Muscle layer of colon (tissue), 2 donors: ENCODE measurements around the gene KBTBD12.

Experiments
- H3K27ac ChIP-seq: one replicate; pipeline ENCODE4 v1.7.0; 2013; ENCODE audit warnings: low read depth, mild to moderate bottlenecking, low read length, moderate library complexity
- H3K27me3 ChIP-seq, 2 donors: one replicate each; pipeline ENCODE4 v1.7.0; 2013; ENCODE audit warnings: low read length in 2 of 2, mild to moderate bottlenecking in 2 of 2; ENCODE audit not compliant: insufficient read depth in 2 of 2, control insufficient read depth in 1 of 2
- H3K36me3 ChIP-seq: one replicate; pipeline ENCODE4 v1.7.0; 2013; ENCODE audit warnings: mild to moderate bottlenecking, low read length; ENCODE audit not compliant: insufficient read depth
- H3K4me1 ChIP-seq: one replicate; pipeline ENCODE4 v1.7.0; 2013; ENCODE audit warnings: mild to moderate bottlenecking, low read length; ENCODE audit not compliant: insufficient read depth
- H3K4me3 ChIP-seq, 2 donors: one replicate each; pipeline ENCODE4 v1.7.0; 2013; ENCODE audit warnings: low read length in 2 of 2, low read depth in 1 of 2, mild to moderate bottlenecking in 1 of 2, moderate library complexity in 1 of 2
- H3K9ac ChIP-seq: one replicate; pipeline ENCODE4 v1.7.0; 2013; ENCODE audit warnings: low read length
- H3K9me3 ChIP-seq: one replicate; pipeline ENCODE4 v1.7.0; 2013; ENCODE audit warnings: mild to moderate bottlenecking, low read length
- donor health status: abdominal sarcoma.
- donor health status: Adenocarcinoma of cecum.

KBTBD12 gene

GRCh38 chr3:128004661-128005060 is 89.6 kb downstream of the KBTBD12 start:
- H3K27ac ChIP-seq: no peak overlapping the region

DNA sequence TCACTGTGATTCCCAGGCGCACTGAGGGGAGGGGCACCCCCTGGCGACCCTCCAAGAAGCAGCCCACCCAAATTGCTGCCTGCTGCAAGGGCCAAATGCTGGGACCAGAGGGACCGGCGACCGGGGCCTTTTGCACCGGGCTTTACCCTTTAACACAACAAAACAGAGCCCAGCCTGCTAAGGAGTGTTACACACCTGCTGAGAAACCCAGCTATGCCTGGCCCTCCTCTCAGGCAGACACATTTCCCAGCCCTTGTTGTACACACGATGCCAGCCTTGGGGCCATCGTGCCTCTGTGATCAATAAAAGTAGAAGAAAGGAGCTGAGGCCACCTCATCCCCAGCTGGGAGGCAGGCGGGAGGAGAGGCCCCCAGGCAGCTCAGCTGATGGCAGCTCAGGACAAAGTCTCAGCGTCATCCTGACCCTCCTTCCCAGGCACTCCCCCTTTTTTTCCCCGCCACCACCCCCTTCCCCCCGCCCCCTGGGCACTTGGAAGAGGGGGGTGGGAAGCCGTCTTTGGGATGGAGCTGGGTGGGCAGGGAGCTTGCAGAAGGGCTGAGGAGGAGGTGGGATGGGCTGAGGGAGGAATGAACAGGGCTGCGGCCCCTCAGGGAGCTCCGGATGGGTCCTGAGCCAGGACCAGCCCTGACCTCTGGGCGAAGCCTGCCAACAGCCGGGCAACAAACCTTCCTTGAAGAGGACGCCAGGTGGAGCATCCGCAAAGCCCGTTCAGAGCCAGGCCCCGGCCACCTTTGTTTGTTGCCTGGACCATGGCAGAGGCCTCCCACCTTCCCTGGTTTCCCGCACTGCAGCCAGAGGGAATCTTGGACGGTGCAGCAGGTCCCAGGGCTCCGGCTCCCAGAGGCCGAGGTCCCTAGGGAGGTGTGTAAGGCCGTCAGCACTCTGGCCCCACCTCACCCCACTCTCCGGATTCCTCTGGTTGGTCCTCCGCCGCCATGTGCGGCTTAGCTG is 91.3 kb downstream of the KBTBD12 start:
- Histone ChIP-seq H3K9ac (no peak overlapping the region), H3K27ac (no peak overlapping the region)

More at GRCh38 chr3:128004661-128005060, 89.6 kb downstream of the KBTBD12 start:
- H3K27me3 ChIP-seq: peaks cover 0 to 7% of the 10 kb centered on the region in 2 donors
- H3K4me1 ChIP-seq: no peaks in the 10 kb centered on the region
- H3K36me3 ChIP-seq: no peaks in the 10 kb centered on the region
- no peak overlapping the region for H3K4me3 ChIP-seq
- H3K9ac ChIP-seq: no peak overlapping the region
- H3K9me3 ChIP-seq: no peaks in the 10 kb centered on the region

GRCh38 chr3:128007033-128007424 is 92.0 kb downstream of the KBTBD12 start:
- Histone ChIP-seq H3K4me1 (no peaks in the 10 kb centered on the region), H3K4me3 (no peak overlapping the region), H3K36me3 (no peaks in the 10 kb centered on the region), H3K9me3 (no peaks in the 10 kb centered on the region), H3K9ac (no peak overlapping the region), H3K27ac (no peak overlapping the region), H3K27me3 (peaks cover 0 to 12% of the 10 kb centered on the region in 2 donors)

More for the DNA sequence above, 91.3 kb downstream of the KBTBD12 start:
- peaks cover 0 to 12% of the 10 kb centered on the region in 2 donors for H3K27me3 ChIP-seq
- H3K4me3 ChIP-seq: no peak overlapping the region
- H3K36me3 ChIP-seq: no peaks in the 10 kb centered on the region
- no peaks in the 10 kb centered on the region for H3K4me1 ChIP-seq
- no peaks in the 10 kb centered on the region for H3K9me3 ChIP-seq

- Histone ChIP-seq H3K4me3 (no peak overlapping the region), H3K36me3 (no peaks in the 10 kb centered on the region), H3K9me3 (no peaks in the 10 kb centered on the region), H3K27ac (no peak overlapping the region), H3K4me1 (no peaks in the 10 kb centered on the region), H3K9ac (no peak overlapping the region), H3K27me3 (peaks cover 0 to 12% of the 10 kb centered on the region in 2 donors)
Observed at GRCh38 chr3:128009952-128010846, 95.2 kb downstream of the KBTBD12 start.

DNA sequence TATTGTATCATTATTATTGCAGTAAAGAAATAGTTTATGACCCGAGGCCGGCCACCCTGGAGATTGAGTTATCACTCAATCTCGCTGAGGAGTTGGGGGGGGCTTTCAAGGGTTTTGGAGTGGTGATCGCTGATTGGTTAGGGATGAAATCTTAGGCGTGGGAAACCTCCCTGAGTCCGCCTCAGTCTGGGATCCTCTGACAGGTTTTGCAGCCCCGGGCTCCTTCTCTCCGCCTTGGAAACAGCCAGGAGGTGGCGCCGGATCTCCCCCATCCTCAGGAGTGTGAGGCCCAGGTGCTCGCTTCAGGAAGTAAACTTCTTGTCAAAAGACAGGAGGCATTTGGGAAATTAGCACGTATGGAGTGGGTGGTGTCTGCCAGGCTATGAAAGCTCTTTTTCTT is 96.1 kb downstream of the KBTBD12 start:
- Histone ChIP-seq H3K36me3 (no peaks in the 10 kb centered on the region), H3K27ac (no peak overlapping the region), H3K9ac (no peak overlapping the region), H3K27me3 (peaks cover 0 to 12% of the 10 kb centered on the region in 2 donors), H3K4me1 (no peaks in the 10 kb centered on the region), H3K4me3 (no peak overlapping the region), H3K9me3 (no peaks in the 10 kb centered on the region)

DNA sequence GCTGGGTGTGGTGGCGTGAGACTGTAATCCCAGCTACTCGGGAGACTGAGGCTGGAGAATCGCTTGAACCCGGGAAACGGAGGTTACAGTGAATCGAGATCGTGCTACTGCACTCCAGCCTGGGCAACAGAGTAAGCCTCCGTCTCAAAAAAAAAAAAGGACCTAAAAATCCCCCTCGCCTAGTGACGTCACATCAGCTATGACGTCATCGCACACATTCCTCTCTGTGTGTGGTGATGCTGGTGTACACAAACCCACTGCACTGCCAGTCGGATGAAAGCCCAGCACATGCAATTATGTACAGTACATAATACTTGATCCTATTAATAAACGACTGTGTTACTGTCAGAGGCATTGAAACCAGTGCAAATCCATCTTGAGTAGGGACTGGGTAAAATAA is 97.0 kb downstream of the KBTBD12 start:
- no peak overlapping the region for H3K27ac ChIP-seq

GRCh38 chr3:128014548-128014947 is 99.5 kb downstream of the KBTBD12 start:
- H3K27me3 ChIP-seq: peaks cover 0 to 6% of the 10 kb centered on the region in 2 donors
- no peaks in the 10 kb centered on the region for H3K4me1 ChIP-seq
- no peak overlapping the region for H3K27ac ChIP-seq
- H3K36me3 ChIP-seq: no peaks in the 10 kb centered on the region
- no peaks in the 10 kb centered on the region for H3K9me3 ChIP-seq
- H3K4me3 ChIP-seq: no peak overlapping the region
- no peak overlapping the region for H3K9ac ChIP-seq

More for the DNA sequence above, 97.0 kb downstream of the KBTBD12 start:
- H3K4me3 ChIP-seq: no peak overlapping the region
- peaks cover 0 to 8% of the 10 kb centered on the region in 2 donors for H3K27me3 ChIP-seq
- H3K9me3 ChIP-seq: no peaks in the 10 kb centered on the region
- no peaks in the 10 kb centered on the region for H3K36me3 ChIP-seq
- H3K9ac ChIP-seq: no peak overlapping the region
- no peaks in the 10 kb centered on the region for H3K4me1 ChIP-seq

DNA sequence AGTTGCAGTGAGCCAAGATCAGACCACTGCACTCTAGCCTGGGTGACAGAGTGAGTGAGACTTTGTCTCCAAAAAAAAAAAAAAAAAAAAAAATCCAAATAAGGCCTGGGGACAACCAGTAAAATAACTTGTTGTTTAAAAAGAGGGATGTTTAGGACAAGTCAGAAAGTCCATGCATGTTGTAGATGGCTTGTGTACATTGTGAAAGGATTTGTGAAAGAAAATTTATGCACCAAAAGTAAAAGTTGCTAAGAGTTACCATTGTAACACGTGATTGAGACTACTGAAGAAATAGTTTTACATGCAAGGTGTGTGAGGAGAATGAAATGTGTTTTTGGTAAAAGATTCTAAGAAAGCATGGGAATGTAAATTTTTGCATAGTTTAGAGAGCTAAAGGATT is 101.5 kb downstream of the KBTBD12 start:
- Histone ChIP-seq H3K4me1 (no peaks in the 10 kb centered on the region), H3K9me3 (no peaks in the 10 kb centered on the region), H3K36me3 (no peaks in the 10 kb centered on the region), H3K9ac (no peak overlapping the region), H3K27me3 (no peaks in the 10 kb centered on the region), H3K27ac (no peak overlapping the region), H3K4me3 (no peak overlapping the region)

GRCh38 chr3:128021768-128022372 is 106.8 kb downstream of the KBTBD12 start:
- H3K9ac ChIP-seq: no peak overlapping the region
- no peak overlapping the region for H3K27ac ChIP-seq
- H3K36me3 ChIP-seq: no peaks in the 10 kb centered on the region
- H3K9me3 ChIP-seq: no peaks in the 10 kb centered on the region
- no peaks in the 10 kb centered on the region for H3K27me3 ChIP-seq
- no peak overlapping the region for H3K4me3 ChIP-seq
- no peaks in the 10 kb centered on the region for H3K4me1 ChIP-seq

DNA sequence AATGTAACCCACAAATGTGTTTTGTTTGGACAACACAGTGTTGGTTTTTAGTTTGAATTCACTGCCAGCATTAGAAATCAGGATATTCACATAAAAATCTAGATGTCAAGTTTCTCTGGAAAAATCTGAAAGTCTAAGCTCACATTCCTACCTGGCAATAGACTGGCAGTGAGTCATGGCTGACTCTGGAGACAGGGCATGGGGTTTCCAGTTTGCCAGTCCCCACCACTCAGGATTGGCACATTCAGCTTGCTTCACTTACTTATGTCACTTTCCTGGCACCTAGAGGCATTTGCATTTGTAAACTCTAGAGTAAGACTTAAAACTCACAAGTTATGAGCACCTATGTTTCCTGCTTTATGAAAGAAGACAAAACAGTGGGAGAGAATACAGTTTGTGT is 118.1 kb downstream of the KBTBD12 start:
- H3K27me3 ChIP-seq: no peaks in the 10 kb centered on the region
- no peak overlapping the region for H3K27ac ChIP-seq
- H3K9ac ChIP-seq: no peak overlapping the region

DNA sequence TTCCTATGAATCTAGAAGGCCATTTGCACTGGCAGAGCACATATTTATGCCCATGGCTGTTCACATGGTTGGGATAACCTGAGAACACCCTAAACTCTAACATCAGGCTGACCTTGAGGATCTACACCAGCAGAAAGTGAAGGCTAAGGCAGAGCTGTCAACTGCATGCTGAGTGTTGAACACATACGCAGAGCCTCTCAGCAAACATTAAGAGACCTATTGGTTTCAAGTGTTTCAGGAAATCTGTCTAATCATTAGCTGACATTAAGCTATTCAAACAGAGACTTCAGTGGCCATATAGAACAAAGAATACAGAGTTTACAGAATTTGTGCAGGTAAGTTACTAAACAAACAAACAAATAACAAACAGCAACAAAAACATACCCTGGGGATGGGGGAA is 121.1 kb downstream of the KBTBD12 start:
- no peaks in the 10 kb centered on the region for H3K36me3 ChIP-seq
- no peak overlapping the region for H3K9ac ChIP-seq
- H3K4me3 ChIP-seq: no peak overlapping the region
- H3K27ac ChIP-seq: no peak overlapping the region
- H3K4me1 ChIP-seq: no peaks in the 10 kb centered on the region
- no peaks in the 10 kb centered on the region for H3K27me3 ChIP-seq
- no peaks in the 10 kb centered on the region for H3K9me3 ChIP-seq

More for the DNA sequence above, 118.1 kb downstream of the KBTBD12 start:
- Histone ChIP-seq H3K4me1 (no peaks in the 10 kb centered on the region), H3K4me3 (no peak overlapping the region), H3K36me3 (no peaks in the 10 kb centered on the region), H3K9me3 (no peaks in the 10 kb centered on the region)
